HepG2 (cell line): Measurements from ENCODE around the gene HAS3. TPM values are rescaled to one million over a fixed set of nuclear protein-coding genes. Genes with fewer than 3 reads are reported as not detected.
A peak's percentile ranks its signal among the peaks of the same experiment; 100 is the strongest.

ENCODE experiments used
- EHMT2 ChIP-seq: fragments of 200-600 bp; sonication (generic); IDR thresholded peaks from 2 replicates; pipeline ENCODE4 v1.7.0; 2017; ENCODE audit warnings: antibody characterized with exemption, low read depth, low read length, borderline replicate concordance
- ELF3 ChIP-seq: IDR thresholded peaks from 2 replicates; pipeline ENCODE4 v1.6.1; 2016; ENCODE audit warnings: missing genetic modification reagents, missing compliant biosample characterization
- GATAD2A ChIP-seq: IDR thresholded peaks from 2 replicates; pipeline ENCODE4 v1.6.1; 2016
- SMAD9 ChIP-seq: sonication (generic); formaldehyde crosslinking; IDR thresholded peaks from 2 replicates; pipeline ENCODE4 v1.5.1; 2020; ENCODE audit warnings: mild to moderate bottlenecking, missing genetic modification reagents
- SMC3 ChIP-seq: IDR thresholded peaks from 2 replicates; pipeline ENCODE4 v1.6.1; 2011; ENCODE audit warnings: low read length, improper control_type of control experiment
- SNRNP70 ChIP-seq: fragments of 200-400 bp; formaldehyde crosslinking; IDR thresholded peaks from 2 replicates; pipeline ENCODE4 v1.6.1; 2017; ENCODE audit warnings: mild to moderate bottlenecking, low read depth, low read length, moderate library complexity
- SPEN ChIP-seq: sonication (generic); formaldehyde crosslinking; IDR thresholded peaks from 2 replicates; pipeline ENCODE4 v1.5.1; 2020; ENCODE audit warnings: low read depth, mild to moderate bottlenecking, missing genetic modification reagents
- STAG1 ChIP-seq: sonication (generic); formaldehyde crosslinking; IDR thresholded peaks from 2 replicates; pipeline ENCODE4 v1.4.0; 2020; ENCODE audit warnings: missing genetic modification reagents
- ZMAT3 ChIP-seq: sonication (generic); formaldehyde crosslinking; conservative IDR thresholded peaks from 2 replicates; pipeline ENCODE4 v1.7.0; 2021; ENCODE audit warnings: missing genetic modification reagents
- ZNF431 ChIP-seq: sonication (generic); formaldehyde crosslinking; IDR thresholded peaks from 2 replicates; pipeline ENCODE4 v1.9.0; 2022; ENCODE audit warnings: missing genetic modification reagents, low read depth, mild to moderate bottlenecking, borderline replicate concordance
- polyA plus RNA-seq, 8 experiments: library from polyadenylated mRNA; depleted of rRNA in 3 of 8; stranded (reverse) in 7 of 8; unstranded in 1 of 8; fragments of >200 nt; fragmentation: Illumina TruSeq in 4 of 8; extraction: Trizol in 4 of 8; gene quantifications; 2 replicates each; pipeline versions ENCODE4 v1.2.1 to v1.2.3, GENCODE V29; 2011 to 2016; ENCODE audit warnings: low read depth in 4 of 8, missing spikeins in 1 of 8, mixed read lengths in 1 of 8; ENCODE audit not compliant: insufficient read depth in 1 of 8
- total RNA-seq, 5 experiments: library from RNA; depleted of rRNA; stranded (reverse); fragments of >200 nt; fragmentation: Illumina TruSeq; extraction: Trizol; gene quantifications; 2 replicates each; pipeline ENCODE4 v1.2.3, GENCODE V29; 2016; ENCODE audit warnings: low read depth in 1 of 5
- TF ChIP-seq, protein P1 (sequence below): sonication (generic); formaldehyde crosslinking; IDR thresholded peaks from 2 replicates; pipeline ENCODE4 v1.4.0; 2020; ENCODE audit warnings: missing genetic modification reagents
- TF ChIP-seq, protein P2 (sequence below): sonication (generic); formaldehyde crosslinking; IDR thresholded peaks from 2 replicates; pipeline ENCODE4; 2020; ENCODE audit warnings: missing genetic modification reagents, mild to moderate bottlenecking, borderline replicate concordance
- TF ChIP-seq, protein P3 (sequence below): sonication (generic); formaldehyde crosslinking; IDR thresholded peaks from 2 replicates; pipeline ENCODE4 v1.5.0; 2020; ENCODE audit warnings: mild to moderate bottlenecking, missing genetic modification reagents, borderline replicate concordance
- TF ChIP-seq, protein P4 (sequence below): sonication (generic); formaldehyde crosslinking; IDR thresholded peaks from 2 replicates; pipeline ENCODE4 v1.5.0; 2020; ENCODE audit warnings: missing genetic modification reagents
- TF ChIP-seq, protein P5 (sequence below): sonication (generic); formaldehyde crosslinking; IDR thresholded peaks from 2 replicates; pipeline ENCODE4 v1.8.1; 2023; ENCODE audit warnings: mild to moderate bottlenecking, inconsistent platforms, moderate library complexity, missing genetic modification reagents, borderline replicate concordance

The HAS3 gene
- total and polyA plus RNA-seq, 2 of the 13 experiments (the other 11 are each of a cell fraction or from before 2014, with no cell fraction given) = 0.04 to 0.30 TPM

DNA sequence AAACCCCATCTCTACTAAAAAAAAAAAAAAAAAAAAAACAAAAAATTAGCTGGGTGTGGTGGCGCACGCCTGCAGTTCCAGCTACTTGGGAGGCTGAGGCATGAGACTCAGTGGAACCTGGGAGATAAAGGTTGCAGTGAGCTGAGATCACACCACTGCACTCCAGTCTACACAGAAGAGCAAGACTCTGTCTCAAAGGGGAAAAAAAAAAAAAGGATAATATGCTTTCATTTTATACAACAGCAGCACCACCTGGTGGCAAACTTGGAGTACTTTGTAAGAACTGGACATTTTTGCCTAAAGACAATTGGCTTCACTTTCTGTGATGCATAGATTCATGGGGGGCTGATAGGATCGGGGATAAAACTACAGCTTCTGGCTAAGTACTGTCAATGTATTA is 18.5 kb downstream of the HAS3 start (continued):
- TF ChIP-seq, protein P1, sequence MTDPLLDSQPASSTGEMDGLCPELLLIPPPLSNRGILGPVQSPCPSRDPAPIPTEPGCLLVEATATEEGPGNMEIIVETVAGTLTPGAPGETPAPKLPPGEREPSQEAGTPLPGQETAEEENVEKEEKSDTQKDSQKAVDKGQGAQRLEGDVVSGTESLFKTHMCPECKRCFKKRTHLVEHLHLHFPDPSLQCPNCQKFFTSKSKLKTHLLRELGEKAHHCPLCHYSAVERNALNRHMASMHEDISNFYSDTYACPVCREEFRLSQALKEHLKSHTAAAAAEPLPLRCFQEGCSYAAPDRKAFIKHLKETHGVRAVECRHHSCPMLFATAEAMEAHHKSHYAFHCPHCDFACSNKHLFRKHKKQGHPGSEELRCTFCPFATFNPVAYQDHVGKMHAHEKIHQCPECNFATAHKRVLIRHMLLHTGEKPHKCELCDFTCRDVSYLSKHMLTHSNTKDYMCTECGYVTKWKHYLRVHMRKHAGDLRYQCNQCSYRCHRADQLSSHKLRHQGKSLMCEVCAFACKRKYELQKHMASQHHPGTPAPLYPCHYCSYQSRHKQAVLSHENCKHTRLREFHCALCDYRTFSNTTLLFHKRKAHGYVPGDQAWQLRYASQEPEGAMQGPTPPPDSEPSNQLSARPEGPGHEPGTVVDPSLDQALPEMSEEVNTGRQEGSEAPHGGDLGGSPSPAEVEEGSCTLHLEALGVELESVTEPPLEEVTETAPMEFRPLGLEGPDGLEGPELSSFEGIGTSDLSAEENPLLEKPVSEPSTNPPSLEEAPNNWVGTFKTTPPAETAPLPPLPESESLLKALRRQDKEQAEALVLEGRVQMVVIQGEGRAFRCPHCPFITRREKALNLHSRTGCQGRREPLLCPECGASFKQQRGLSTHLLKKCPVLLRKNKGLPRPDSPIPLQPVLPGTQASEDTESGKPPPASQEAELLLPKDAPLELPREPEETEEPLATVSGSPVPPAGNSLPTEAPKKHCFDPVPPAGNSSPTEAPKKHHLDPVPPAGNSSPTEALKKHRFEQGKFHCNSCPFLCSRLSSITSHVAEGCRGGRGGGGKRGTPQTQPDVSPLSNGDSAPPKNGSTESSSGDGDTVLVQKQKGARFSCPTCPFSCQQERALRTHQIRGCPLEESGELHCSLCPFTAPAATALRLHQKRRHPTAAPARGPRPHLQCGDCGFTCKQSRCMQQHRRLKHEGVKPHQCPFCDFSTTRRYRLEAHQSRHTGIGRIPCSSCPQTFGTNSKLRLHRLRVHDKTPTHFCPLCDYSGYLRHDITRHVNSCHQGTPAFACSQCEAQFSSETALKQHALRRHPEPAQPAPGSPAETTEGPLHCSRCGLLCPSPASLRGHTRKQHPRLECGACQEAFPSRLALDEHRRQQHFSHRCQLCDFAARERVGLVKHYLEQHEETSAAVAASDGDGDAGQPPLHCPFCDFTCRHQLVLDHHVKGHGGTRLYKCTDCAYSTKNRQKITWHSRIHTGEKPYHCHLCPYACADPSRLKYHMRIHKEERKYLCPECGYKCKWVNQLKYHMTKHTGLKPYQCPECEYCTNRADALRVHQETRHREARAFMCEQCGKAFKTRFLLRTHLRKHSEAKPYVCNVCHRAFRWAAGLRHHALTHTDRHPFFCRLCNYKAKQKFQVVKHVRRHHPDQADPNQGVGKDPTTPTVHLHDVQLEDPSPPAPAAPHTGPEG = no peak
- TF ChIP-seq ELF3 (CRISPR knock-in tag) (no peak), GATAD2A (CRISPR knock-in tag) (0 out of 2 replicates have a peak, but pooled peaks have one; percentile 16), EHMT2 (no peak), ZMAT3 (no peak), SPEN (CRISPR knock-in tag) (no peak), STAG1 (peak; percentile 94), SMC3 (peak; percentile 98), SNRNP70 (no peak), ZNF431 (CRISPR knock-in tag) (no peak), SMAD9 (CRISPR knock-in tag) (no peak)
- TF ChIP-seq, protein P2, sequence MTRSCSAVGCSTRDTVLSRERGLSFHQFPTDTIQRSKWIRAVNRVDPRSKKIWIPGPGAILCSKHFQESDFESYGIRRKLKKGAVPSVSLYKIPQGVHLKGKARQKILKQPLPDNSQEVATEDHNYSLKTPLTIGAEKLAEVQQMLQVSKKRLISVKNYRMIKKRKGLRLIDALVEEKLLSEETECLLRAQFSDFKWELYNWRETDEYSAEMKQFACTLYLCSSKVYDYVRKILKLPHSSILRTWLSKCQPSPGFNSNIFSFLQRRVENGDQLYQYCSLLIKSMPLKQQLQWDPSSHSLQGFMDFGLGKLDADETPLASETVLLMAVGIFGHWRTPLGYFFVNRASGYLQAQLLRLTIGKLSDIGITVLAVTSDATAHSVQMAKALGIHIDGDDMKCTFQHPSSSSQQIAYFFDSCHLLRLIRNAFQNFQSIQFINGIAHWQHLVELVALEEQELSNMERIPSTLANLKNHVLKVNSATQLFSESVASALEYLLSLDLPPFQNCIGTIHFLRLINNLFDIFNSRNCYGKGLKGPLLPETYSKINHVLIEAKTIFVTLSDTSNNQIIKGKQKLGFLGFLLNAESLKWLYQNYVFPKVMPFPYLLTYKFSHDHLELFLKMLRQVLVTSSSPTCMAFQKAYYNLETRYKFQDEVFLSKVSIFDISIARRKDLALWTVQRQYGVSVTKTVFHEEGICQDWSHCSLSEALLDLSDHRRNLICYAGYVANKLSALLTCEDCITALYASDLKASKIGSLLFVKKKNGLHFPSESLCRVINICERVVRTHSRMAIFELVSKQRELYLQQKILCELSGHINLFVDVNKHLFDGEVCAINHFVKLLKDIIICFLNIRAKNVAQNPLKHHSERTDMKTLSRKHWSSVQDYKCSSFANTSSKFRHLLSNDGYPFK (CRISPR knock-in tag) = no peak
- TF ChIP-seq, protein P3, sequence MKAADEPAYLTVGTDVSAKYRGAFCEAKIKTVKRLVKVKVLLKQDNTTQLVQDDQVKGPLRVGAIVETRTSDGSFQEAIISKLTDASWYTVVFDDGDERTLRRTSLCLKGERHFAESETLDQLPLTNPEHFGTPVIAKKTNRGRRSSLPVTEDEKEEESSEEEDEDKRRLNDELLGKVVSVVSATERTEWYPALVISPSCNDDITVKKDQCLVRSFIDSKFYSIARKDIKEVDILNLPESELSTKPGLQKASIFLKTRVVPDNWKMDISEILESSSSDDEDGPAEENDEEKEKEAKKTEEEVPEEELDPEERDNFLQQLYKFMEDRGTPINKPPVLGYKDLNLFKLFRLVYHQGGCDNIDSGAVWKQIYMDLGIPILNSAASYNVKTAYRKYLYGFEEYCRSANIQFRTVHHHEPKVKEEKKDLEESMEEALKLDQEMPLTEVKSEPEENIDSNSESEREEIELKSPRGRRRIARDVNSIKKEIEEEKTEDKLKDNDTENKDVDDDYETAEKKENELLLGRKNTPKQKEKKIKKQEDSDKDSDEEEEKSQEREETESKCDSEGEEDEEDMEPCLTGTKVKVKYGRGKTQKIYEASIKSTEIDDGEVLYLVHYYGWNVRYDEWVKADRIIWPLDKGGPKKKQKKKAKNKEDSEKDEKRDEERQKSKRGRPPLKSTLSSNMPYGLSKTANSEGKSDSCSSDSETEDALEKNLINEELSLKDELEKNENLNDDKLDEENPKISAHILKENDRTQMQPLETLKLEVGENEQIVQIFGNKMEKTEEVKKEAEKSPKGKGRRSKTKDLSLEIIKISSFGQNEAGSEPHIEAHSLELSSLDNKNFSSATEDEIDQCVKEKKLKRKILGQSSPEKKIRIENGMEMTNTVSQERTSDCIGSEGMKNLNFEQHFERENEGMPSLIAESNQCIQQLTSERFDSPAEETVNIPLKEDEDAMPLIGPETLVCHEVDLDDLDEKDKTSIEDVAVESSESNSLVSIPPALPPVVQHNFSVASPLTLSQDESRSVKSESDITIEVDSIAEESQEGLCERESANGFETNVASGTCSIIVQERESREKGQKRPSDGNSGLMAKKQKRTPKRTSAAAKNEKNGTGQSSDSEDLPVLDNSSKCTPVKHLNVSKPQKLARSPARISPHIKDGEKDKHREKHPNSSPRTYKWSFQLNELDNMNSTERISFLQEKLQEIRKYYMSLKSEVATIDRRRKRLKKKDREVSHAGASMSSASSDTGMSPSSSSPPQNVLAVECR (CRISPR knock-in tag) = no peak
- TF ChIP-seq, protein P4, sequence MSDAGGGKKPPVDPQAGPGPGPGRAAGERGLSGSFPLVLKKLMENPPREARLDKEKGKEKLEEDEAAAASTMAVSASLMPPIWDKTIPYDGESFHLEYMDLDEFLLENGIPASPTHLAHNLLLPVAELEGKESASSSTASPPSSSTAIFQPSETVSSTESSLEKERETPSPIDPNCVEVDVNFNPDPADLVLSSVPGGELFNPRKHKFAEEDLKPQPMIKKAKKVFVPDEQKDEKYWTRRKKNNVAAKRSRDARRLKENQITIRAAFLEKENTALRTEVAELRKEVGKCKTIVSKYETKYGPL = no peak
- TF ChIP-seq, protein P5, sequence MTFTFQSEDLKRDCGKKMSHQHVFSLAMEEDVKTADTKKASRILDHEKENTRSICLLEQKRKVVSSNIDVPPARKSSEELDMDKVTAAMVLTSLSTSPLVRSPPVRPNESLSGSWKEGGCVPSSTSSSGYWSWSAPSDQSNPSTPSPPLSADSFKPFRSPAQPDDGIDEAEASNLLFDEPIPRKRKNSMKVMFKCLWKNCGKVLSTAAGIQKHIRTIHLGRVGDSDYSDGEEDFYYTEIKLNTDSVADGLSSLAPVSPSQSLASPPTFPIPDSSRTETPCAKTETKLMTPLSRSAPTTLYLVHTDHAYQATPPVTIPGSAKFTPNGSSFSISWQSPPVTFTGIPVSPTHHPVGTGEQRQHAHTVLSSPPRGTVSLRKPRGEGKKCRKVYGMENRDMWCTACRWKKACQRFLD = 0 out of 2 replicates have a peak, but pooled peaks have one; percentile 33
